Lower leg skin (tissue), 4 donors: ENCODE measurements around the gene MT1E. TPM values are rescaled to one million over a fixed set of nuclear protein-coding genes. Genes with fewer than 3 reads are reported as not detected.

Experiments
- DNase-seq, 2 donors: peaks; one replicate each; pipeline ENCODE4 v3.0.0-alpha.2; 2019; ENCODE audit warnings: low spot score in 2 of 2
- H3K4me3 ChIP-seq: fragments of 200-600 bp; sonication (generic); 2 replicates; pipeline ENCODE4 v1.5.1; 2017; ENCODE audit warnings: mild to moderate bottlenecking, low read depth; ENCODE audit not compliant: poor library complexity, severe bottlenecking
- CTCF ChIP-seq, 3 donors: fragments of 450-650 bp; IDR thresholded peaks; one replicate each; pipeline ENCODE4 v1.5.1; 2016; ENCODE audit warnings: antibody characterized with exemption in 3 of 3, mild to moderate bottlenecking in 3 of 3, moderate library complexity in 2 of 3
- POLR2A ChIP-seq, 2 donors: fragments of 450-650 bp; IDR thresholded peaks; one replicate each; pipeline ENCODE4 v1.6.1; 2016 to 2017; ENCODE audit warnings: antibody characterized with exemption in 2 of 2, mild to moderate bottlenecking in 1 of 2, moderate library complexity in 1 of 2
- WGBS, 2 donors: methylation state at CpG; one replicate each; pipeline ENCODE4 v1.1.5; 2018; 5-methylcytosine and 5-hydroxymethylcytosine counted together
- intact Hi-C: fragments of 100-400 bp; cut with DNase I; formaldehyde crosslinking; loops from one replicate; pipeline ENCODE4 v1.15.0; 2023; ENCODE audit warnings: low total_unique reads
- total RNA-seq, 4 donors: library from RNA; depleted of rRNA; stranded (reverse); fragments of >200 nt; gene quantifications; one replicate each; pipeline ENCODE4 v1.1.0, GENCODE V29; 2016

Gene MT1E
- total RNA-seq, 4 donors from 2014 or later: 140 to 437 (median 224) TPM

DNA sequence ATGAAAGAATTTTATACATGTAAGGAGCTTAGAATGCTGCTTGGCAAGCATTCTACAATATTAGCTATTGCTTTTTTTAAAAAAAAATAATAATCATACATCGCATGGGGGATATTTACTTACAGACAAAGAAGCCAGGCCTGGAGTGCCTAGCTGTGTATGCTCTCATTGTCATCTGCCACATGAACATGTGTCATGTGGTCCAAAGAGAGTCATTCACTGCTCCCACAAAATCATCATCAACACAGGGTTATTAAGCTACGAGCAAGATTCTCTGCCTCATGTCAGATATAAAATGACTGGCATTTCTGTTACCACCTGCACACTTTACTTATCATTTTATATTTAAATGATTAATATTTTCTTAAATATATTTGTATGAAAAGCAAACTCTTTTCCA, 1.9 kb upstream of the MT1E start:
- H3K4me3 ChIP-seq: no peak overlapping the region
- DNase-seq: no peak
- no peak for TF ChIP-seq POLR2A (IDR thresholded peaks at IDR 0.05)
- TF ChIP-seq CTCF (IDR thresholded peaks at IDR 0.05): no peak
- intact Hi-C loops: no loop called here
- WGBS, 2 donors: 91 to 93% methylated on average over 2 of the region's 2 CpGs

DNA sequence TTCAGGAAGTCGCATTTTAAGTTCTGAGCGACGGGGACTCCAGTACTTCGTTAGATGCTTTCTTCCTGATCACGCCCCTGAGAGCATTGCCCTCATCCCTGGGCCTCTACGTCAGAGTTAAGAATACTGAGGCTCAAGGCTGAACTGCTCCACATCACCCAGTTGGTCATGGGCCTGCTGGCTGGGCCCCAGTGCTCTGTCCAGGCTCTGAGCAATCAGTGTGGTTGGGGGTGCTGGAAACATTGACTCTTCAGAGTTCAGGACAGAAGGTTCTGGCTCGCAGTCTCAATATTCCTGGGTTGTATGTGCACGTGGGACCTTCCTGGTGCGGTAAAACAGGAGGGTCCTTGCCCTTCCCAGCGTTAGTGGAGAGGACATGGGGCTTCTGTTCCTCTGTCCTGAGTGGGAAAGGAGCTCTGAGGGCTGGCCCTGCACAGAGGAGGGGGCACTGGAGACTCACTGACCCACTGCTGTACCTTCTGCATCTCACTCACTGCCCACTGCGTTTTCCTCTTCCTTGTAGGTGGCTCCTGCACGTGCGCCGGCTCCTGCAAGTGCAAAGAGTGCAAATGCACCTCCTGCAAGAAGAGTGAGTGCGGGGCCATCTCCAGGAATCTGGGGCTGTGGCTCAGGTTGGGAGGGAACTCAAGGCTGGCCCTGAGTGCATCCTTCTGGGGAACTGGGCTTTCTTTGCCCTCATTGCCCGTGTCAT, 518 bp downstream of the MT1E start:
- TF ChIP-seq POLR2A (IDR thresholded peaks at IDR 0.05) (no peak), CTCF (IDR thresholded peaks at IDR 0.05) (no peak)
- peak; percentile 47 to 91 for DNase-seq
- intact Hi-C loops: no loop called here
- peak overlapping the region; percentile 39 for H3K4me3 ChIP-seq
- 13 to 20% methylated on average over 16 of the region's 16 CpGs for WGBS, 2 donors

DNA sequence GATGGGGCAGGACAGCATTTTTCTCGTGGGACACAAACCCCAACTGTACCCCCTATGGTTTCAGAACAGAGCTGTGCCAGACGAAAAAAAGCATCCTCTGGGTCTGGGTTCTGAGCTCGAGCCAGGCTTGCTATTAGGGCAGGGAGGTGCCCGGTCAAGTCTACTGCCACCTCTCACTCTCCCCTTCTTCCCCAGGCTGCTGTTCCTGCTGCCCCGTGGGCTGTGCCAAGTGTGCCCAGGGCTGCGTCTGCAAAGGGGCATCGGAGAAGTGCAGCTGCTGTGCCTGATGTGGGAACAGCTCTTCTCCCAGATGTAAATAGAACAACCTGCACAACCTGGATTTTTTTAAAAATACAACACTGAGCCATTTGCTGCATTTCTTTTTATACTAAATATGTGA, 1.1 kb downstream of the MT1E start:
- 16 to 18% methylated on average over 7 of the region's 7 CpGs for WGBS, 2 donors
- DNase-seq: no peak
- TF ChIP-seq CTCF (IDR thresholded peaks at IDR 0.05) (no peak), POLR2A (IDR thresholded peaks at IDR 0.05) (no peak)
- H3K4me3 ChIP-seq: peak overlapping the region; percentile 39
- intact Hi-C loops: no loop called here

- no peak for DNase-seq
- intact Hi-C loops: no loop called here
- no peak overlapping the region for H3K4me3 ChIP-seq
- TF ChIP-seq POLR2A (IDR thresholded peaks at IDR 0.05): no peak
- no peak for TF ChIP-seq CTCF (IDR thresholded peaks at IDR 0.05)
- WGBS, 2 donors: 50 to 51% methylated on average over 9 of the region's 9 CpGs
Observed at GRCh38 chr16:56628486-56629350, 3.1 kb downstream of the MT1E start.

GRCh38 chr16:56629531-56629930, 4.0 kb downstream of the MT1E start:
- TF ChIP-seq CTCF (IDR thresholded peaks at IDR 0.05) (no peak), POLR2A (IDR thresholded peaks at IDR 0.05) (no peak)
- no peak for DNase-seq
- H3K4me3 ChIP-seq: no peak overlapping the region
- intact Hi-C loops: no loop called here
- 79% methylated on average over 3 of the region's 3 CpGs for WGBS, 2 donors
